Kidney (tissue), 14 donors: ENCODE data around the gene CYP1A1. TPM values are rescaled to one million over a fixed set of nuclear protein-coding genes. Genes with fewer than 3 reads are reported as not detected.

ENCODE experiments used
- DNase-seq, 5 donors: peaks; one replicate each; pipeline ENCODE4 v3.0.0-alpha.2; 2013 to 2020
- FAIRE-seq: peaks from 2 replicates; lab custom pipeline; 2012; peaks lifted over from hg19 to GRCh38; lab: Jason Lieb, UNC
- H3K27ac ChIP-seq, 2 donors: one replicate each; pipeline ENCODE4 v1.7.0; 2013; ENCODE audit warnings: low read depth in 2 of 2, low read length in 2 of 2, inconsistent platforms in 1 of 2
- H3K27me3 ChIP-seq: one replicate; pipeline ENCODE4 v1.7.1; 2013; ENCODE audit warnings: low read length, inconsistent platforms; ENCODE audit not compliant: control insufficient read depth, insufficient read depth
- H3K36me3 ChIP-seq, 3 donors: one replicate each; pipeline versions ENCODE4 v1.7.0 to v1.7.1; 2013; ENCODE audit warnings: low read length in 3 of 3, control low read depth in 1 of 3, inconsistent platforms in 1 of 3; ENCODE audit not compliant: insufficient read depth in 3 of 3, control insufficient read depth in 2 of 3
- H3K4me1 ChIP-seq, 3 donors: one replicate each; pipeline versions ENCODE4 v1.7.0 to v1.7.1; 2013; ENCODE audit warnings: low read length in 3 of 3, inconsistent platforms in 1 of 3, low read depth in 1 of 3; ENCODE audit not compliant: control insufficient read depth in 2 of 3, insufficient read depth in 2 of 3
- H3K4me3 ChIP-seq, 3 donors: one replicate each; pipeline versions ENCODE4 v1.7.0 to v1.8.1; 2013; ENCODE audit warnings: low read length in 3 of 3, control low read depth in 1 of 3, inconsistent platforms in 1 of 3
- H3K9ac ChIP-seq, 3 donors: one replicate each; pipeline versions ENCODE4 v1.7.0 to v1.7.1; 2013; ENCODE audit warnings: low read length in 3 of 3, control low read depth in 1 of 3, inconsistent platforms in 1 of 3
- H3K9me3 ChIP-seq, 3 donors: one replicate each; pipeline versions ENCODE4 v1.7.0 to v1.7.1; 2013; ENCODE audit warnings: low read length in 3 of 3, control low read depth in 1 of 3, inconsistent platforms in 1 of 3; ENCODE audit not compliant: control insufficient read depth in 2 of 3, insufficient read depth in 1 of 3
- CTCF ChIP-seq: IDR thresholded peaks from 3 replicates; pipeline ENCODE4 v1.5.1; 2012; ENCODE audit warnings: mild to moderate bottlenecking, moderate library complexity, borderline replicate concordance; ENCODE audit not compliant: insufficient read depth; ENCODE audit errors: extremely low read depth
- intact Hi-C: fragments of 100-400 bp; cut with DNase I; formaldehyde crosslinking; loops from one replicate; pipeline ENCODE4 v1.11.1; 2022
- polyA plus RNA-seq: library from polyadenylated mRNA; stranded (reverse); fragments of 350-450 nt; fragmentation: Illumina TruSeq; extraction: RNeasy Lipid Tissue Mini Kit (QIAGEN cat#74804); gene quantifications from one replicate; pipeline ENCODE4 v1.2.3, GENCODE V29; 2014; ENCODE audit warnings: low read depth, low replicate concordance; ENCODE audit not compliant: insufficient read depth
- total RNA-seq: library from RNA; stranded (reverse); fragmentation: NEBNext Ultra II Directional; extraction: Animal tissue kit (Norgen Biotek cat#: 25700); gene quantifications from one replicate; pipeline ENCODE4 v1.2.1, GENCODE V29; 2021
- donor health status: control.
- donor health status: control.
- donor health status: control.
- donor health status: control.
- donor health status: control.
- donor health status: DM: yes; HTN: yes; CAD: no.
- donor health status: Normal renal cell carcinoma (clear cell type).

CYP1A1 gene
- total and polyA plus RNA-seq, 2 donors from 2014 or later, result 0.13 to 0.26 TPM

DNA sequence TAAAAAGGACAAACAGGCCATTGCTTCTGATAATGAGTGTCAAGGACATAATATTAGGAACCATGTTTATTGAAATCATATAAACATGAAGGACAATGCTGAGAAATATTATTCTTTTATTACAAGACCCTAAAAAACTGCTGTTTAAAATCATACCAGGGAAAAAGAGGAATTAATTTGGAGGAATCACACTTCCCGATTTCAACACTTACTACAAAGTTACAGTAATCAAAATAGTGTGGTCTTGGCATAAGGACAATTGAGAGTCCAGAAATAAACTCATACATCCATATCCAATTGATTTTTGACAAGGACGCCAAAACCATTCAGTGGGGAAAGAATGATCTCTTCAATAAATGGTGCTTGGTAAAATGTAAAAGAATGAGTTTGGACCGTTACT, 13.0 kb downstream of the CYP1A1 start:
- Histone ChIP-seq H3K27ac (no peak overlapping the region), H3K4me1 (no peaks in the 10 kb centered on the region), H3K36me3 (no peaks in the 10 kb centered on the region), H3K9ac (no peak overlapping the region), H3K9me3 (no peaks in the 10 kb centered on the region), H3K27me3 (no peaks in the 10 kb centered on the region), H3K4me3 (no peak overlapping the region)
- FAIRE-seq (no peak), DNase-seq (no peak)
- intact Hi-C loops, result no loop called here
- TF ChIP-seq CTCF, result no peak

- no peak for TF ChIP-seq CTCF
- Histone ChIP-seq H3K27ac (no peak overlapping the region), H3K4me3 (no peak overlapping the region), H3K9me3 (no peaks in the 10 kb centered on the region), H3K9ac (no peak overlapping the region), H3K4me1 (no peaks in the 10 kb centered on the region), H3K27me3 (no peaks in the 10 kb centered on the region), H3K36me3 (no peaks in the 10 kb centered on the region)
- DNase-seq, result no peak
- intact Hi-C loops, result no loop called here
- FAIRE-seq, result no peak
Observed at GRCh38 chr15:74710319-74711094, 14.8 kb downstream of the CYP1A1 start.

DNA sequence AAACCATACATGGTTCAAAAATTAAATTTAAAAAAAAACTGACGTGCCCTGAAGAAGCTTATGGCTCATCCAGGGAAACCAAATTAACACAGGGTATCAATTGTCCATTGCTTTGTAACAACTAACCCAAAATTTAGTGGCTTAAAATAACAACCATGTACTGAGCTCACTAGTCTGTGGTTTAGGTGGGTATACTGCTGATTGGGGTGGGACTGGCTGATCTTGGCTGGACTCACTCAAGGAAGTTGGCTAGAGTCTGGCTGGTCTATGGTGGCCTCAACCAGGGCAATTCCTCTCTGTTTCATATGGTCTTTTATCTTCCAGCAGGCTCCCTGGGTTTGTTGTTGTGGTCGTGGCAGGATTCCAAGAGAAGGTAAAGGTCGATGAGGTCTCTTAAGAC, 15.4 kb downstream of the CYP1A1 start:
- no peak for FAIRE-seq
- Histone ChIP-seq H3K4me3 (no peak overlapping the region), H3K4me1 (no peaks in the 10 kb centered on the region), H3K9me3 (no peaks in the 10 kb centered on the region), H3K27ac (no peak overlapping the region), H3K9ac (no peak overlapping the region), H3K36me3 (no peaks in the 10 kb centered on the region), H3K27me3 (no peaks in the 10 kb centered on the region)
- no peak for TF ChIP-seq CTCF
- no peak for DNase-seq
- intact Hi-C loops, result no loop called here

DNA sequence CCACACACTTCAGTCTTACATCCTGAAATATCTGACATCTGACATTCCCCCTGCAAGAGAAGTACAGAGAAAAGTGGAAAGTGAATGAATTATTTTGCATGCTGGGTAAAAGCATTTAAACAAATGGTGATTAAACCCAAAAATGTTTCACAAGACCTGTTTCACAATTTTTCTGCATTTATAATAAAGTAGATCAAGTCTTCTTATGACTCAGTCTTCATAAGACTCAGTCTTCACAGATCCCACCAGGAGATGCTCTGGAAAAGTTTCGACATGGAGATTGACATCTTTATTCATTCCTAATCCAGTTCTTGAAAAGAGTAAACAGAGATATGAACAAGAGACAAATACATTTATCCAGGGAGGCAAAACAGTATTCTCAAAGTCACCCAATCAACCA, 16.3 kb downstream of the CYP1A1 start:
- no peak for TF ChIP-seq CTCF
- H3K4me1 ChIP-seq, result no peaks in the 10 kb centered on the region
- H3K9ac ChIP-seq, result no peak overlapping the region
- DNase-seq, result no peak
- H3K27ac ChIP-seq, result no peak overlapping the region
- no peak overlapping the region for H3K4me3 ChIP-seq
- H3K9me3 ChIP-seq, result no peaks in the 10 kb centered on the region
- intact Hi-C loops, result no loop called here
- no peak for FAIRE-seq
- H3K27me3 ChIP-seq, result no peaks in the 10 kb centered on the region
- no peaks in the 10 kb centered on the region for H3K36me3 ChIP-seq
